H1 (cell line): ENCODE data around the gene GPT2. TPM values are rescaled to one million over a fixed set of nuclear protein-coding genes. Genes with fewer than 3 reads are reported as not detected.

ENCODE experiments used
- NANOG ChIP-seq: IDR thresholded peaks from 2 replicates; pipeline ENCODE4 v1.6.1; 2011; ENCODE audit warnings: low read length, low read depth, mild to moderate bottlenecking, inconsistent platforms; ENCODE audit not compliant: insufficient read depth, poor library complexity, severe bottlenecking
- POLR2A ChIP-seq, 2 experiments: IDR thresholded peaks; 1 replicate in 1 of 2; 2 replicates in 1 of 2; pipeline ENCODE4 v1.6.1; 2011; ENCODE audit warnings: low read depth in 2 of 2, low read length in 2 of 2, mild to moderate bottlenecking in 2 of 2; ENCODE audit errors: control extremely low read depth in 1 of 2
- ZNF274 ChIP-seq: IDR thresholded peaks from 2 replicates; pipeline ENCODE4 v1.7.0; 2012; ENCODE audit warnings: low read length, borderline replicate concordance; ENCODE audit errors: extremely low read depth
- polyA plus RNA-seq, 7 experiments: library from polyadenylated mRNA; depleted of rRNA in 3 of 7; stranded (reverse) in 5 of 7; unstranded in 2 of 7; fragments of >200 nt in 5 of 7; fragments of 200-250 nt in 2 of 7; gene quantifications; 1 replicate in 5 of 7; 2 replicates in 1 of 7; 4 replicates in 1 of 7; pipeline versions ENCODE4 v1.2.1 to v1.2.3, GENCODE V29; 2011 to 2013; ENCODE audit warnings: missing spikeins in 2 of 7, mixed read lengths in 2 of 7
- total RNA-seq: library from RNA; stranded (reverse); fragmentation: NEBNext Ultra II Directional; extraction: Animal tissue kit (Norgen Biotek cat#: 25700); gene quantifications from 2 replicates; pipeline ENCODE4 v1.2.1, GENCODE V29; 2021

GPT2 gene
- total and polyA plus RNA-seq, 2 of the 8 experiments (the other 6 are each of a cell fraction or from before 2014, with no cell fraction given), result 71.6 to 94.1 TPM

GRCh38 chr16:46853713-46854443 lies 30.3 kb upstream of the GPT2 start (continued):
- TF ChIP-seq NANOG (peak; percentile 45), ZNF274 (no peak), POLR2A (IDR thresholded peaks at IDR 0.05; ENCODE audit: control extremely low read depth in 1 of 2, low read depth in 2 of 2, low read length in 2 of 2) (no peak)
